Coronary artery (tissue), 2 donors: ENCODE measurements around the gene GLIS2.

Source experiments
- DNase-seq: peaks from one replicate; pipeline ENCODE4 v3.0.0-alpha.2; 2017; ENCODE audit warnings: low spot score
- H3K27ac ChIP-seq, 2 donors: fragments of 200-600 bp; sonication (generic); one replicate each; pipeline ENCODE4 v1.5.1; 2016 to 2019
- H3K4me3 ChIP-seq: fragments of 200-600 bp; sonication (generic); 2 replicates; pipeline ENCODE4 v1.5.1; 2016; ENCODE audit warnings: mild to moderate bottlenecking, moderate library complexity
- TF ChIP-seq, protein P1 (sequence below): fragments of 200-600 bp; sonication (generic); IDR thresholded peaks from one replicate; pipeline ENCODE4 v1.5.1; 2019; ENCODE audit warnings: antibody characterized with exemption

Gene GLIS2

DNA sequence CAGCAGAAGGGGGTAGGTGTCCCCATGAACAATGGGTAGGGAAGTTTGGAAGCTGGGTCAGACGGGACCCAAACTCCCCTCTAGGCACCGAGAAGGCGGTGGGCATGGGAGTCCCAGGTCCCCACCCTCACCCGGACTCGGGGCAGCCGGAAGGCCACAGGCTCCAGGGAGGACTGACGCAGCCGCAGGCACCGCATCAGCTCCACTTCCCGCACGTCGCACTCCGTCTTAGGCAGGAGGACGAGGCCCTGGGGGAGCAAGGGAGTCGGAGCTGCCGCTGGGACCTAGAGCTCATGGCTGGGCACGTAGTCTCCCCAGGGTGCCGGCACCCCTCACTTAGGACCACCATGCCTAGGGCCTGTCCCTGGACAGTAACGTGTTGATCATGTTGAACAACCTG is 42.4 kb downstream of the GLIS2 start:
- Histone ChIP-seq H3K27ac (no peak overlapping the region), H3K4me3 (no peak overlapping the region)
- DNase-seq: no peak
- TF ChIP-seq, protein P1, sequence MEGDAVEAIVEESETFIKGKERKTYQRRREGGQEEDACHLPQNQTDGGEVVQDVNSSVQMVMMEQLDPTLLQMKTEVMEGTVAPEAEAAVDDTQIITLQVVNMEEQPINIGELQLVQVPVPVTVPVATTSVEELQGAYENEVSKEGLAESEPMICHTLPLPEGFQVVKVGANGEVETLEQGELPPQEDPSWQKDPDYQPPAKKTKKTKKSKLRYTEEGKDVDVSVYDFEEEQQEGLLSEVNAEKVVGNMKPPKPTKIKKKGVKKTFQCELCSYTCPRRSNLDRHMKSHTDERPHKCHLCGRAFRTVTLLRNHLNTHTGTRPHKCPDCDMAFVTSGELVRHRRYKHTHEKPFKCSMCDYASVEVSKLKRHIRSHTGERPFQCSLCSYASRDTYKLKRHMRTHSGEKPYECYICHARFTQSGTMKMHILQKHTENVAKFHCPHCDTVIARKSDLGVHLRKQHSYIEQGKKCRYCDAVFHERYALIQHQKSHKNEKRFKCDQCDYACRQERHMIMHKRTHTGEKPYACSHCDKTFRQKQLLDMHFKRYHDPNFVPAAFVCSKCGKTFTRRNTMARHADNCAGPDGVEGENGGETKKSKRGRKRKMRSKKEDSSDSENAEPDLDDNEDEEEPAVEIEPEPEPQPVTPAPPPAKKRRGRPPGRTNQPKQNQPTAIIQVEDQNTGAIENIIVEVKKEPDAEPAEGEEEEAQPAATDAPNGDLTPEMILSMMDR: no peak

DNA sequence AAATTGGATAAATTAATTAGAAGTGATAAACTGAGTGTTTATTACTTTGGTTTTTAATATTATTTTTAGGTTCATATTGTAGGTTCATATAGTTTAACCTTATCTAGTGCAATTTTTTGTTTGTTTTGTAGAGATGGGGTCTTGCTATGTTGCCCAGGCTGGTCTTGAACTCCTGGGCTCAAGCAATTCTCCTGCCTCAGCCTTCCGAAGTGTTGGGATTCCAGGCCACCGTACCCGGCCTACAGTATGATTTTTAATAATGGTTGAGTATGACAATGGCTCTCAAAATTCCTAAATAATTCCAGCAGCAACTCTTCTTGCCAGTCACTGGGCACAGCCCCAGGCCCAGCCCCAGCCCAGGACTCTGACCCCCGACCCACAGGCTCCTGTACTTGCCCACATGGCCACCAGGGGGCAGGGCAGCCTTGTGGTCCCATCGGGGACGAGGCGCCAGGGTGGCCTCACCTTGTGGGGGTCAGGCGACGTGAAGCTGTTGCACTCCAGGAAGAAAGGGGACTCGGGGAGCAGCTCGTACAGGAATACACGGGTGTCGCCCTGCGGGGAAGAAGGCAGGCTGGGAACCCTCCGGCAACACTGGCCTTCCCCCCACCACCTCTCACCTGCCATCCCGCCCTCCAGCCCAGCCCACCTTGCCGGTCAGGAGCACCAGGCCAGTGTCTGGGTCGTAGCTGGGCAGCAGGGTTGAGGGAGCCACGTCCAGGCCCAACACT is 43.1 kb downstream of the GLIS2 start:
- H3K27ac ChIP-seq: no peak overlapping the region
- no peak for DNase-seq
- TF ChIP-seq, protein P1: peak; percentile 97
- H3K4me3 ChIP-seq: no peak overlapping the region

DNA sequence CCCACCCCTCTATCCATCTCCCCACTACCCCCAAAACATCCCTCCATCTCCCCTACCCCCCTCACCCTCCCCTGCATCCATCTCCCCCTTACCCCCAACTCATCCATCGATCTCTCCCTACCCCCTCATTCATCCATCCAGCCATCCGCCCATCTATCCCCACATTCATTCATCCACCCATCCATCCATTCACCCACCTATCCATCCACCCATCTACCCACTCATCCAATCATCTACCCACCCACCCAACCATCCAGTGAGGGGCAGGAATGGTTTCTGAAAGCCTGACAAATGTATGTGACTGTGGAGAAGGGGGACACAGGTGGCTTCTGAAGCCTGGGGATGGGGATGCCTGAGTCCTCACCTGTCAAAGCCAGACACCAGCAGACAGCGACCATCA is 44.0 kb downstream of the GLIS2 start:
- Histone ChIP-seq H3K27ac (no peak overlapping the region), H3K4me3 (no peak overlapping the region)
- no peak for DNase-seq
- TF ChIP-seq, protein P1: no peak

DNA sequence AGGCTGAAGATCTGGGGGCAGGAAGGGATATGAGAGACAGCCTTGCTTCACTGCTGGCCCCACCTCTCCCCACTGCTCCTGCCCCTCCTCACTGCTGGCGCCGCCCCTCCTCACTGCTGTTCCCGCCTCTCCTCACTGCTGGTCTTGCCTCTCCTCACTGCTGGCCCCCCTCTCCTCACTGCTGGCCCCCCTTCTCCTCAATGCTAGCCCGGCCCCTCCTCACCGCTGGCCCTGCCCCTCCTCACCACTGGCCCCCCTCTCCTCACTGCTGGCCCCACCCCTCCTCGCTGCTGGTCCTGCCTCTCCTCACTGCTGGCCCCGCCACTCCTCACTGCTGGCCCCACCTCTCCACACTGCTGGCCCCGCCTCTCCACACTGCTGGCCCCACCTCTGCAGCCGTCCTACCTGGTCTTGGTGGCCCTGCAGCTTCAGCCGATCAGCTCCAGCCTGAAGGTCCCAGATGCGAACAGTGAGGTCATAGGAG is 44.7 kb downstream of the GLIS2 start:
- TF ChIP-seq, protein P1: no peak
- Histone ChIP-seq H3K27ac (no peak overlapping the region), H3K4me3 (no peak overlapping the region)
- no peak for DNase-seq

DNA sequence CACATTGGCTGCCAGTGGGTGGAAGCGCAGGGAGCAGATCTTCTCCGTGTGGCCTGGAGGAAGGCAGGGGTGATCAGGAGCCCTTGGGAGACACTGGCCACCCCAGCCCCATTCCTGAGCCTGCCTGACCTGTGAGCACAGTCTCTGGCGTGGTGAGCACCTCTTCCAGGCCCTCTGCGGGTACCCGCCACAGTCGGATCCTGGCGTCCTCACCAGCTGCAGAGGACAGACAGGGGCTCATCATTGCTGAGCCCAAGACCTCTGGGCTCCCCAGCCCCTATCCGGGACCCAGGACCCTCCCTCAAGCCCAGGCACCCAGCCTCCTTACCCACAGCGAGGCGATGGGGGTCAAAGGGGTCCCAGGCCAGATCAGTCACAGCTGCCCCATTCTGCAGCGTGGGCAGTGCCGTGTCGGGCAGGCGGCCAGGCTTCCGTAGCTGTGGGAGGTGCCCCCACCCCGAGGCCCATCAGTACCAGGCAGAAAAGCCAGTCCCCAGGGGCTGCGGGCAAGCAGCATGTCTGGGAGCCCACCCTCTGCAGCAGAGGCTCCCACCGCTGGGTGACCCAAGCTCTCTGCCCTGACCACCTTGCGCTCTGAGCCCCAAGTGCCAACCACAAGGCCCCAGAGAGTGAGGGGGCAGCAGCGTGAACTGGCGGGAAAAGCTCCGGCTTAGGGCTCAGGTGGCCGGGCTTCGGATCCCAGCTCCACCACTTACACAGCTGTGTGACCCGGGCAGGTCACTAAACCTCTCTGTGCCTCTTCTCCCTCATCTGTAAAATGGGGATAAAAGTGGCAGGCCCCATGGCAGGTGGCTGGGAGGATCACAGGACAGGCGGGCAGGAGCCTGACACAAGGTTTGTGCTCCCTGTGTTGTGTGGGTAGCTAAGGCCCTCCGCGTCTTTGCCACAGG is 45.4 kb downstream of the GLIS2 start:
- H3K27ac ChIP-seq: no peak overlapping the region
- no peak for DNase-seq
- TF ChIP-seq, protein P1: no peak
- H3K4me3 ChIP-seq: no peak overlapping the region

DNA sequence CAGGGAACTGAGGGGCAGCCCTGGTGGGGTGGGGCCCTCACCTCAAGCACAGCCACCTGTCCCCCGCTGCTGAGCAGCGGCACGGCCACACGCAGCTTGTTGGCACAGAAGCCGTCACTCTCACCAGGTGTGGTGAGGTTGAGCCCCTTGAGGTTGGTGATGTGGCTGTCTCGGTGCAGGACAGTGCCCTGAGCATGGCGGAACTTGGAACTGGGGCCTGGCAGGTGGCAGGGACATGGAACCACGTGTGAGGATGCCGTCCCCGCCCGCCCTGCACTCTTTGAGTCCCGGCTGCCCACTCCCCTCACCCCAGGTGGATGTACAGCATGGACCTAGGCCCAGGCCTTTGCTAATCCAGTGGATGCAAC is 46.1 kb downstream of the GLIS2 start:
- Histone ChIP-seq H3K27ac (no peak overlapping the region), H3K4me3 (no peak overlapping the region)
- no peak for DNase-seq
- TF ChIP-seq, protein P1: no peak
